GM21786 (cell line): ENCODE measurements around the gene VWA5A.

ENCODE experiments used
- ATAC-seq: cut with Tn5 transposase; IDR thresholded peaks from one replicate; pipeline ENCODE4 v1.9.1; 2021; ENCODE audit not compliant: unreplicated experiment

The VWA5A gene

GRCh38 chr11:124114942-124115781 is at the start of gene VWA5A:
TSS of gene VWA5A (plus strand) at chr11:124115450. CDS start at chr11:124117512, 2,062 bp downstream.
- ATAC-seq: peak; percentile 99

- ATAC-seq: no peak
Measured at GRCh38 chr11:124068601-124069110, 46.6 kb upstream of the VWA5A start.

- peak; percentile 54 for ATAC-seq
Measured at GRCh38 chr11:124069429-124070401, 45.5 kb upstream of the VWA5A start.

- ATAC-seq: peak; percentile 93
Measured at GRCh38 chr11:124070915-124071622, 44.2 kb upstream of the VWA5A start.

GRCh38 chr11:124071623-124071948 is 43.7 kb upstream of the VWA5A start:
- no peak for ATAC-seq

GRCh38 chr11:124072147-124072546 is 43.1 kb upstream of the VWA5A start:
- ATAC-seq: no peak

GRCh38 chr11:124074554-124074953 is 40.7 kb upstream of the VWA5A start:
- no peak for ATAC-seq

- no peak for ATAC-seq
Measured at GRCh38 chr11:124075492-124075840, 39.8 kb upstream of the VWA5A start.

- ATAC-seq: peak; percentile 54
Measured at GRCh38 chr11:124075841-124076651, 39.2 kb upstream of the VWA5A start.

- no peak for ATAC-seq
Measured at GRCh38 chr11:124077266-124077665, 38.0 kb upstream of the VWA5A start.

- no peak for ATAC-seq
Measured at GRCh38 chr11:124078591-124078990, 36.7 kb upstream of the VWA5A start.

- no peak for ATAC-seq
Measured at GRCh38 chr11:124079631-124080326, 35.5 kb upstream of the VWA5A start.

- no peak for ATAC-seq
Measured at GRCh38 chr11:124080327-124081001, 34.8 kb upstream of the VWA5A start.

- ATAC-seq: no peak
Measured at GRCh38 chr11:124081483-124081882, 33.8 kb upstream of the VWA5A start.

GRCh38 chr11:124082371-124082770 is 32.9 kb upstream of the VWA5A start:
- ATAC-seq: no peak

GRCh38 chr11:124085583-124085982 is 29.7 kb upstream of the VWA5A start:
- ATAC-seq: no peak

- ATAC-seq: no peak
Measured at GRCh38 chr11:124085997-124086846, 29.0 kb upstream of the VWA5A start.

- no peak for ATAC-seq
Measured at GRCh38 chr11:124090996-124091395, 24.3 kb upstream of the VWA5A start.
